Measurements from ENCODE around the gene LYAR.

The LYAR gene

DNA sequence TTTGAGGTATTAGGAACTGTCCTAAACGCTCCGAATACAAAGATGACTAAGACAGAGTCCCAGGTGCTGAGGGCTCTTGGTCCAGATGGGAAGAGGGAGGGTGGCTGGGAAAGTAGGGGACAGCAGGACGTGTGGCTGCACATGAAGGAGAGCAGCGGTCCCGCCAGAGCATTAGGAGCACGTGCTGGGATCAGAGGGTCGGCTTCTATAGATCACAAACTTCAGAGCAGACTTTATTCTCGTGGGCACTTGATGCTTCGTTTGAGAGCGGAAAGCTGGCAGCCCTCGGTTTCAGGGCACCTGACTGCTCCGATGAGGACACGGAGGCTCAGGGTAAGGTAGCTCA lies 26.2 kb upstream of the LYAR start:
- DNase-seq (ENCODE audit: low spot score): no peak

DNA sequence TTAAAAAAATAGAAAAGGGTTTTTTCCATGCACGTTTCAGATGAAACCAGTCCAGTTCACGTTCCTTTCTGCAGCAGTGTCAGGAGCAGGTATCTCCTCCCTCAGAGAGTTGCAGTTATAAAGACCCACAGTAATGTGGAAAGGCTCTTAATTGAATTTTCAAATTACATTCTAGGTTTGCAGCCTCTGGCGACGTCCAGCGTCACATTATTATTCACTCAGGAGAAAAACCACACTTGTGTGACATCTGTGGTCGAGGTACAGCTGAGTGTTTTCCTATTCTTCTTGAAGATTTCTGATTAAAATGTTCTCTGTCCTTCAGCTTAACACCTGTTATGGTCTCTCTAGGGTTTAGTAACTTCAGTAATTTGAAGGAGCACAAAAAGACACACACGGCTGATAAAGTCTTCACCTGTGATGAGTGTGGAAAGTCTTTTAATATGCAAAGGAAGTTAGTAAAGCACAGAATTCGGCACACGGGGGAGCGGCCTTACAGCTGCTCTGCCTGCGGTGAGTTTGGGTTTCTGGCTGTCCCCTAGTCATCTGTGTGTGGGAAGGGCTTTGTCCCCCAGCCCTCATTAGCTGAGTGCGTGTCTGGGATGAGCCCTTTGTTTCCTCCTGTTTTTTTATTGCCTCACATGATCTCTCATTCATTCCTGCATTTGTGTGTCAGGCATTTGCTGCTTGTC lies 25.7 kb upstream of the LYAR start:
- DNase-seq (ENCODE audit: low spot score): no peak

DNA sequence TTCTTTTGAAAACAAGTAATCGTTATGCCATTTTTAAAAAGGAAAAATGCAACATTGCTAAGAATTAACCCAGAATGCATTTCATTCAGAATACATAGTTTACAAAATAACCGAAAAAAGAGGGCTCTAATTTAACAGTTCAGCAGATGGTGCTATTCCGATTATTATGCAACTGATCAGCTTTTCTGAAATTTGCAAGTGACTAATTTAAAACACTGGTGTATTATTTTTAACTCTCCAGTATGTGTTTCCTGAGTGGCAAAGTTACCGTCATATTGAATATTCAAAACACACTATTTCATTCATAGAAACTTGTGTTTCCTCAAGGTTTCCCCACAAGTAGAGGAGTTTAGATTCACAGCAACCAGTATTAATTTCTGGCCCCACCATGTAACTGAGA lies 21.2 kb upstream of the LYAR start:
- DNase-seq (ENCODE audit: low spot score): no peak

DNA sequence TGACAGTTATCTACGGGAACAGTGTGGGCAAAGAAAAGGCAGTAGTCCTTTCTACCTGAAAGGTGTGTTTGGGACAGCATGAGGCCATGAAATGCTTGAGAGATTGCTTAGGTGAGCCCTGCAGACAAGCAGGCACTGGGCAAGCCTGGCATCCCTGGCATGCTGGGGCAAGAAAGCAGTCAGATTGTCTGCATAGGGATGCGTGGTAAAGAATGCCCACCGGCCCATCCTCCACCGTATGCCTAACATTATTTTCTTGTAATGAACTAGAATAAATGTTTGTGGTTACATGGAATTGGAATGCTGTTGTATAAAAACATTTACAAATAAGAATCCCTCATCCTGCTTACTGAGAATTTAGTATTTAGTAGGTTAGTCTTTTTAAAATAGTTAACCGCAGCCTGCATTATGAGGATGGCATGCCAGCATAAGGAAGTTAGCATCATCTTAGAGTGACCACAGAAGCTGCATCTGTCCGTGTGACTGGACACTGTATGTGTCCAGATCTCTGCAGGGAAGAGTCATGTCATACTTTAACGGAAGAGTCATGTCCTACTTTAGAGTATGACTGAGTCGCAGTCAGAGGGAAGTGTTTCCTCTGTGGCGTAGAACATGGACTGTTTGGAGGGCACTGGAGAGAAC lies 19.0 kb upstream of the LYAR start:
- DNase-seq (ENCODE audit: low spot score): peak; percentile 33

DNA sequence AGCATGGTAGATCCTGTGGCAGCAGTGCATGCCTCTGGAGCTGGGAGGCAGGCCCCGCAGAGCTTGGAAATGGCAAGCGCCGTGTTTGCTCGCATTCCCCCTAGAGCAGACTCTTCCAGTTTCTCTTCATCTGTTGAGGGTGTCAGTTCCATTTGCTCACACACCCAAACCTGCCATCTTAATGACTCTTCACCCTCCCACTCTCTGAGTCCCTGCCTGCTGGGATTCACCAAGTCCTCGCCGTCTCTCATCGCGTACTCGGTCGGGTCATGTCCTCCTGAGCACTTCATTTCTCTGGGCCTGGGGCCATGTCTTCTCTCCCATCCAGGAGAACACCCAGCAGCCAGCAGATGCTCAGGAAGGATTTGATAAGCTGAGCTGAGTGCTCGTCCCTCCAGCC lies 17.0 kb upstream of the LYAR start:
- DNase-seq (ENCODE audit: low spot score): no peak

DNA sequence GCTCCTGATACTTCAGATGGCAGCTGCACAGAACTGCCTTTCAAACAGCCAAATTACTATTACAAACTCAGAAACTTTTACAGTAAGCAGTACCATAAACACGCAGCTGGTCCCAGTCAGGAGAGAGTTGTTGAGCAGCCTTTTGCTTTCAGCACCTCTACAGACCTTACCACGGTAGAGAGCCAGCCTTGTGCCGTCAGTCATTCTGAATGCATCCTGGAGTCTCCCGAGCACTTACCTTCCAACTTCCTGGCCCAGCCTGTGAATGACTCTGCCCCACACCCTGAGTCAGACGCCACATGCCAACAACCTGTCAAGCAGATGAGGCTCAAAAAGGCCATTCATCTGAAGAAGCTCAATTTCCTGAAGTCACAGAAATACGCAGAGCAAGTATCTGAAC lies 12.5 kb upstream of the LYAR start:
- DNase-seq (ENCODE audit: low spot score): no peak

DNA sequence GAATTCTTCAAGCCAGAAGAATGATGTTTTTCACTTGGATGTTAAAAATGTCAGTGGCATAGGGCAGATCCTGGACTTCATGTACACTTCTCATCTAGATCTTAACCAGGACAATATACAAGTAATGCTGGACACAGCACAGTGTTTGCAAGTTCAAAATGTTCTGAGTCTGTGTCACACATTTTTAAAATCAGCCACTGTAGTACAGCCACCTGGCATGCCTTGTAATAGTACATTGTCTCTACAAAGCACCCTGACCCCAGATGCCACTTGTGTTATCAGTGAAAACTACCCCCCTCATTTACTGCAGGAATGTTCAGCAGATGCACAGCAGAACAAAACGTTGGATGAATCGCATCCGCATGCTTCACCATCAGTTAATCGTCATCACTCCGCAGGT lies 12.0 kb upstream of the LYAR start:
- no peak for DNase-seq (ENCODE audit: low spot score)

DNA sequence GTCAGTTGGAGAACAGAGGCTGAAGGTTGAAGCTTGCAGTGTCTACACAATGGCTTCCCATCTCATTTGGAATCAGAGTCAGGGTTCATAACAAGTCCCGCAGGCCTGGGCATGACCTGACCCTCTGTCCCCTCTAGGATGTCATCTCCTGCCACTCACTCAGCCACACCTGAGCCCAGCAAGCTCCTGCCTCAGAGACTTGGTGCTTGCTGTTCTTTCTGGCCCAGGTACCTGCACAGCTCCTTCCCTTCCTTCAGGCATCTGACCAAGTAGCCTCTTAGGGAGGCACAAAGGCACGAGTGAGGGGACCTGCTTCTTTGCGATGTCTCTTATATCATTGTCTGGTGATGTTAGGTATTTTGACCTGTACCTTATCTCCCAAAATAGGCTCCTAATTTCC lies 9.1 kb upstream of the LYAR start:
- no peak for DNase-seq (ENCODE audit: low spot score)

DNA sequence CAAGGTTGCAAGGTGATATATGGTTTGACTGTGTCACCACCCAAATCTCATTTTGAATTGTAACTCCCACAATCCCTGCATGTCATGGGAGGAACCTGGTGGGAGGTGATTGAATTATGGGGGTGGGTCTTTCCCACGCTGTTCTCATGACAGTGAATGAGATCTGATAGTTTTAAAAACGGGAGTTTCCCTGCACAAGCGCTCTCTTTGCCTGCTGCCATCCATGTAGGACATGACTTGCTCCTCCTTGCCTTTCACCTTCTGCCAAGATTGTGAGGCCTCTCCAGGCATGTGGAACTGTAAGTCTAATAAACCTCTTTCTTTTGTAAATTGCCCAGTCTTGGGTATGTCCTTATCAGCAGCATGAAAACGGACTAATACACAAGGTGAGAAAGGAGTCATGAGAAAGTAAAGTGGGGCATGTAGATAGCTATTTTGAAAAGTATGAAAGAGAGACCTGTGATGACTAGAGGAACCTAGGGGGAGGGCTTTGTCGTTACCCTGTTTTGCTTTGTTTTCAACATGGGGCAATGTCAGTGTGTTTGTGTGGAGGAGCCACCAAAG lies 6.4 kb upstream of the LYAR start:
- DNase-seq (ENCODE audit: low spot score): no peak

DNA sequence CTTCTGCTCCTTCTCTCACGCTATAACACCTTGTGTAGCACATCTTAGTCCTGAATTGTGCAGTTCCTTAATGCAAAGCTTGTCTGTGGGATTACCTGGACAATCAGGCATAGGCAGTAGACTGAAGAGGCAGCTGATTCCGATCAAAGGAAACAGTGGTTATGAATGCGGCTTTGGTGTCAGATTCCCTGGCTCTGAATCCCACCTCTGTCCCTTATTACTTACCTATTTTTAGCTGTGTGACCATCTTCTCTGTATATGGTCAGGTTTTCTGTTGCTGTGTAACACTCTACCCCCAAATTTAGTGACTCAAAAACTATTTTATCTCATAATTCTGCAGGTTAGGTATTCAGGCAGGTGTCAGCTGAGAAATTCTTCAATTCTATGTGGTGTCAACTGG lies 3.3 kb upstream of the LYAR start:
- no peak for DNase-seq (ENCODE audit: low spot score)

DNA sequence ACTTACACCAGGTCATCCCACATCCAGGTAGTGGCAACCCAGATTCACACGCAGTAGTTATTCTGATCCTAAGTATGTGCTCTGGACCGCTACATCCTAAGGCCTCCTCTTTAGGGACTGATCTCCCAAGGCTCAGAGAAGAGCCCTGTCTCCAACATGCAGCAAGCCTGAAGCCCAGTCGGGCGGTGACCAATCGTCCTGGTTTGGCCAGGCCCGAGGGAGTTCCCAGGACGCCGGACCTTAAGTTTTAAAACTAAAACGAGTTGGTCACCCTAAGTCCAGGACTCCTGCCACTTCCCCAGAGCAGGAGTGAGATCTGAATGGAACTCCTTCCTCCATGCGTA lies 385 bp downstream of the LYAR start:
- peak; percentile 35 for DNase-seq (ENCODE audit: low spot score)

DNA sequence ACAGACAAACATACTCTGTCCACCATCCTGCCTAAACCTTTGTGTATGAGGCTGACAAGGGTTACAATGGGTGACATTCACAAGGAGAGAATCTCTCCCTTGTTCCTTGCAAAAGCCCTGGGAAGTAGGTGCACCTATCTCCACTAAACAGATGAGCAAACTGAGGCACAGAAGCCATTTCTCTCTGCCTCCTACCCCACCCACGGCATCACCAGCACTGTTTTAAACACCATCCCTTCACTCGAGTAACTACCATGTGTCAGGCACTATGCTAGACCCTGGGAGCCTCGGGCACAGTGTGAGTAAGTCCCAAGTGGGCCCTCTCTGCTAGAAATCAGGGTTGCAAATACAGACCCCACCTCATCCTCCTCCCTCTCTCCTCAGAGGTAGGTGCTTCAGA lies 899 bp downstream of the LYAR start:
- peak; percentile 29 for DNase-seq (ENCODE audit: low spot score)

DNA sequence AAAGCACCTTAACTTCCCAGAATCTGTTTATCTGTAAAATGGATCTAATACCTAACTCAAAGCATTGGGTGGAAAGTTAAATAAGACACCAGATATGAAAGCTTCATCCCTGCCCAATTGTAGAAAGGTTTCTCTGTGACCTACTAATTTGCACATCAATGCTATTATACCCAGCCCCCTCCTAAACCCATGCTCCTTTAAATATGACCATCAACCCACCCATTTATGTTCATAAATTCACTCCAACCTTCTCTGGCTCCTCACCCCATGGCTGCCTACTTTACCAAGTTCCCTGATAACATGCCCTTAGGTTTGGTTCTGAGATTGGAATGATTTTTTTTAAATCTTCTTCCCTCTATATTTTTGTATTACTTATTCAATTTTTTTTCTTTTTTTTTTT lies 1.9 kb downstream of the LYAR start:
- no peak for DNase-seq (ENCODE audit: low spot score)

DNA sequence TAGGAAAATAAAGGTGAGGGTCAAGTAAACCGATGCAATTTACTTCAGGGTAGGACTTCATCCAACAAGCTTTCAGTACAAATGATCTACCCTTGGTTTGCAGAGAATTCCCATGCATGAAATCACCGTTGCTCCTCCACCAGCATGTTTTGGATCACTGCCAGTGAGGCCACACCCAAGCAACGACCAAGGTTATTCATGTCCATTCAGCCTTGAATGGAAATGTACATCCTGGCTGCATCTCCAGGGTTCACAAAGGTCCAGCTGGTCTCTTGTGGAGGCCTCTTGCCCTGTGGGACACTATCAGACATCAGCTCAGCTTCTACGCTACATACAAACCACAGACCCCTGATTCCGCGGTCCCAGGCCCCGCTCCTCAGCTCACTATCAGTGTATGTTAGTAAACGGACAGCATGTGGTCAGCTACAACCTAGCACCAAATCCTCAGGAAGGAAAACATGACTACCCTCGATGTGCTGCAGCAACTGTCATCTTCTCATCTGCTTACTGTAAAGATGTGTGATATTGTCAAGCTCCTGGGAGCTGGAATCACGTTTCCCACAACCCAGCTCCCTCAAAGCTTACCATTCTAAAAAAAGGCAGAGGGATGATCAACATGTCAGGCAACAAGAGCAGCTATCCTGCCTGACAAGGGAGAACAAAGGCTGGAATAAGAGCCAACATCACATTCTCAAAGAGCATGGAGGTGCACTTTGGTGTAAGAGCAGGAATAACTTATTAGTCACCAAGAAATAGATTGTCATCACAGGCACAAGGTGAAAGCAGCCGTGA lies 4.9 kb downstream of the LYAR start:
- no peak for DNase-seq (ENCODE audit: low spot score)

DNA sequence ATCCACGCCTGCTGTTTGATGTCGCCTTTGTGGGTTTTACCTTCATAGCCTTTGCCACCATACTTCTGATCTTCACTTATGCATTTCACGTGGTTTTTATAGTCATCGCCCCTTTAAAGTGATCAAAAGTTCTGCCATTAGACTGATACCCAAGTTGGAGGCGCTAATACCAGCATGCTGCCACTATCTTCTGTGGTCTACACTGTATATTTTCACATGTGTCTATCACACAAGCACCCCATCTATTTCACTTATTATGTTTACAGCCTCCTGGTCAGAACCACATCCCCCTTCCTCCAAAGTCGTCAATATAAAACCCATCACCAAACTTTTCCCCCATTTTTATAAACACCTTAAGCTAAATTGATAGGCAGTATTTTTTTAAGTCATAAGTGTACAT lies 8.2 kb downstream of the LYAR start:
- no peak for DNase-seq (ENCODE audit: low spot score)

DNA sequence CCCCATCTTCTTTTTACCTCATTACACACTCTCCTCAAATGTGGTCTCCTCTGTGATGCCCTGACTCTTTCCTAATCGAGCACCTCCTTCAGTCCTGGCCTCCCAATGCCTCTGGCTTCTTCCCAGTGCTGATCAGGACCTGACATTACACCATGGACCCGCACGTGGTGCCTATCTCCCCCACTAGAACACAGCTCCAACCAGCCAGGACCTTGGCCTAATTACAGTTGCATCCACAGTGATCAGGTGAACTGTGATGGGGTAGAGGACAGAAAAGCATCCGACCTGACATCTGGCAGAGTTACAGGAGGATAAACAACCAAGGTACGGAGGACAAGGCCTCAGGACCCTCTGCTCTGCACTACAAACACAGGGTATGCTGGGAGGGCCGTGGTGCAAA lies 12.4 kb downstream of the LYAR start:
- DNase-seq (ENCODE audit: low spot score): no peak

DNA sequence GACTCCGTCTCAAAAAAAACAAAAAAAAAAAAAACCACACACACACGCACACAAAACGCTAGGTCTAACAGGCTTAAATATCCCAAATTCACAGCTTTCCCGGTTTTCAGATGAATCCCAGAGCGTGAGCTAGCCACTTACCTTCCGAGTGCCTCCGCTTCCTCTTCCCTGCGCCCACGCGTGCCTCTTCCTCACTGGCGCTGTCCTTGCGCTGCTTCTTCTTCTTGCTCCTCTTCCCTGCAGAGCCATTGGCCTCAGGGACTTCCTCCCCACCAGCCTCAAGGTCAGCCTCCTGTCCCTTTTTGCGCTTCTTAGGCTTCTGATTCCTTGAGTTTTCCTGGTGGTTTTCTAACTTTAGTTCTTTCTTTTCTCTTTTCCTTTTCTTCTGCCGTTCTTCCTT lies 15.7 kb downstream of the LYAR start:
- DNase-seq (ENCODE audit: low spot score): no peak

DNA sequence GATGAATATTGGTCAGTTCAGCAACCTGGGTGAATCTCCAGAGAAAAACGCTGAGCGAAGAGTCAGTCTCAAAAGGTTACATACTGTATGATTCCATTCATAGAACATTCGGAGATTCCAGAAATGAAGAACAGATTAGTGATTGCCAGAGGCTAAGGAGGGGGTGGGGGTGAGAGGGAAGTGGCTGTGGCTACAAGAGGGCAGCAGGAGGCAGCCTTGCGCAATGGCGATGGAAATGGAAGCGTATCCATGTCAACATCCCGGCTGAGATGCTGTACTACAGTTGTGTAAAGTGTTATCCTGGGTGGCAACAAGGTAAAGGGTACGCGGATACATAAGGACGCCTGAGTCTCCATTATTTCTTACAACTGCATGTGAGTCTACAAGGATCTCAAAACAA lies 18.0 kb downstream of the LYAR start:
- DNase-seq (ENCODE audit: low spot score): no peak

DNA sequence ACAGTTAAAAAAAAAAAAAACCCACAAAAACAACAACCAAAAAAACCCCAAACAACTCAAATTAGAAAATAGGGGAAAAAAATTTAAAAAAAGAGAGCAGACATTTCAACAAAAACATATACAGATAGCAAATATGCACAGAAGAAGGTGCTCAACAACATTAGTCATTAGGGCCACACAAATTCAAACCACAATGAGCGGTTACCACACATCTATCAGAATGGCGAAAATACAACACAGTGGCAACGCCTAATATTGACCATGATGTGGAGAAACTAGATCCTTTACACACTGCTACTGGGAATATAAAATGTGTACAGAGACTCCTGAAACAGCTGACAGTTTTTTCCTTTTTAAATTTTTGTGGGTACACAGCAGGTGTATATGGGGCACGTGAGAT lies 19.4 kb downstream of the LYAR start:
- DNase-seq (ENCODE audit: low spot score): no peak

DNA sequence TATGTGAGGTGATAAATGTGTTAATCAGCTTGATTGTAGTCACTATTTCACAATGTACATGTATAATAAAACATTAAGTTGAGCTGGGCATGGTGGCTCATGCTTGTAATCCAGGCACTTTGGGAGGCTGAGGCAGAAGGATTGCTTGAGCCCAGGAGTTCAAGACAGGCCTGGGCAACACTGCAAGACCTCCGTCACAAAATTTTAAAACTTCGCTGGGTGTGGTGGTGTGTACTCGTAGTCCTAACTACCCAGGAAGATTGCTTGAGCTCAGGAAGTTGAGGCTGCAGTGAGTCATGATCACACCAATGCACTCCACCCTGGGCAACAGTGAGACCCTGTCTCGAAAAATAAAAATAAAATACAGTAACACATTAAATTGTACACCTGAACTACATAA lies 20.1 kb downstream of the LYAR start:
- no peak for DNase-seq (ENCODE audit: low spot score)

DNA sequence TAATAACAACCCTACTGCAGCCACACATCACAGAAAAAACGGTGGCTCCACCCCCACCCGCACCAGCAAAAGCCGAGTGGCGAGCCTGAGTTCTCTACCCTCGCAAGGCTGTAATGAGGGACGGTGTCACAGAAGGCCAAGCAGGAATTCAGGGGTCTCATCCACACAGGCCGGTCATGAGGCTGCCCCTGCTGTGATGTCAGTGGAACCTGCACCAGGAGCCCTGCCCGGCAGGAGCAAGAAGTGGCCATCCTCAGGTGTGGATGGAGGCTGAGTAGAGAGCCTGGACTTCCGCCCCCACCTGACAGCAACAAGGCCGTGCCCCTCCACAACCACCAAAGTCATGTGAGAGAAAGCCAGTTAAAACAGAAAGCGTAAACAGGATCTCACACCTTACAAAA lies 20.6 kb downstream of the LYAR start:
- no peak for DNase-seq (ENCODE audit: low spot score)

DNA sequence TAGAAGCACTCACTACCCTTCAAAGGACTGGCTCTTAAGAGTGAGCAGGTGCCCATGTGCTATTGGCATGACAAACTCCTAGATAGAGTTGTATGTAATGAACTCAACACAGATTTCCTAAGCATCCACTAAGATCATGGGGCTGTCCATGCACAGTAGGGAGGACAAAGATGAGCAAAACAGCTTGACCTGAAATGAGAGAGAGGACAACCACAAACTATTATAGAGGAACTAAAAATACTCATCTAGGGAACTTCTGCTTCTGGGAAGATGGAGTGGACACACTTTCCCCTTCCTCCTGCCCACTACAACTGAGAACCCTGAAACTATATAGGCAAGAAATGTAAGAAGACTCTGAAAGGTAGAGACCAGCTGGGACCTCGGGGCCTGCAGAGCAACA lies 21.2 kb downstream of the LYAR start:
- DNase-seq (ENCODE audit: low spot score): no peak

DNA sequence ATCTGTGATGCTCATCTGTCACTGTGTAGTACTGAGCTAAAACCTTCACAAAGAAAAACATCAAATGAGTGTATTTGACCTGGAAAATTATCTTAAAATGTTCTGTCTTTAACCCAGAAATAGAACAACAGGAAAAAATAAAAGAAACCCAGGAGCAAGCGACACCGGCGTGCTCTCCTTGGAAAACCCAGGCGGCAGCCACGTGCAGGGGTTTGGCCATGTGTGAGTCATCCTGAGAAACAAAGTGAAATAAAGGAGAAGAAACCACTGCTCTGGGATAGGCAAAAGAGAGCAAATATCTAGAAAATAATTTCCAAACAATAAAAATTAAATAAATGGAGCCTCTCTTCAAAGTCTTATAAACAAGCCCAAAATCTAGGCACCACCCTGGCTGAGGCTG lies 22.0 kb downstream of the LYAR start:
- no peak for DNase-seq (ENCODE audit: low spot score)

Measured in RKO (cell line).